ENCODE measurements around the gene PC.

DNA sequence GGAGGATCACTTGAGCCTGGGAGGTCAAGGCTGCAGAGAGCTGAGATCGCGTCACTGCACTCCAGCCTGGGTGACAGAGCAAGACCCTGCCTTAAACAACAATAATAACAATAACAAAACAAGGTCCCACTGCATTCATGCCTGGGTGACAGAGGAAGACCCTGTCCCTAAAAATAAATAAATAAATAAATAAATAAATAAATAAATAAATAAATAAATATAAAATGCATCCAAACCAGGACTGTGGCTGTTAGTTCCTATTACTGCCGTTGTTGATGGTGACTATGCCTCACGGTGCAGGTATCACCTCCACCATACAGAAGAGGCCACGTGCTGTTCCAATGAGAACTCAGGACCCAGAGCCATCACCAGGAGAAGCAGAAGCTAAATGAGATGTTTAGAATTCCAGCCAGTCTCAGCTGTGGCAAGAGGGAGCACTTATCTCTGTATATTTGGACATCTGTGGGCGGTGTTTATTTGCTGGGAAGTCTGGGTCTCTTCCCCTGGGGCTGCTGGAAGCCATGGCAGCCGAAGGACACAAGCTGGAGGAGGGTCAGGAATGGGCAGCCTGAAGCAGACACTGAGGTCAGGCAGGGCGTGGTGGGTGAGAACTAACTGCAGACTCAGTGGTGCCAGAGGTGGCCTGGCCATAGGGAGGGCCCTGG is 38.6 kb upstream of the PC start:
- TF ChIP-seq POLR2AphosphoS5 (IDR thresholded peaks at IDR 0.05; ENCODE audit: control insufficient read depth, insufficient read depth, low read depth, low read length) (no peak), E2F3 (CRISPR knock-in tag; IDR thresholded peaks at IDR 0.05) (no peak), ETV5 (CRISPR knock-in tag; IDR thresholded peaks at IDR 0.05; ENCODE audit: low read depth) (no peak)
